ENCODE data around the gene TMEM87B.
A peak's percentile ranks its signal among the peaks of the same experiment; 100 is the strongest.
"Not testable (repeated sequence)": the region's sequence is repeated elsewhere in the genome, so short reads cannot be mapped to it uniquely, and the experiment has no call there.

The TMEM87B gene

DNA sequence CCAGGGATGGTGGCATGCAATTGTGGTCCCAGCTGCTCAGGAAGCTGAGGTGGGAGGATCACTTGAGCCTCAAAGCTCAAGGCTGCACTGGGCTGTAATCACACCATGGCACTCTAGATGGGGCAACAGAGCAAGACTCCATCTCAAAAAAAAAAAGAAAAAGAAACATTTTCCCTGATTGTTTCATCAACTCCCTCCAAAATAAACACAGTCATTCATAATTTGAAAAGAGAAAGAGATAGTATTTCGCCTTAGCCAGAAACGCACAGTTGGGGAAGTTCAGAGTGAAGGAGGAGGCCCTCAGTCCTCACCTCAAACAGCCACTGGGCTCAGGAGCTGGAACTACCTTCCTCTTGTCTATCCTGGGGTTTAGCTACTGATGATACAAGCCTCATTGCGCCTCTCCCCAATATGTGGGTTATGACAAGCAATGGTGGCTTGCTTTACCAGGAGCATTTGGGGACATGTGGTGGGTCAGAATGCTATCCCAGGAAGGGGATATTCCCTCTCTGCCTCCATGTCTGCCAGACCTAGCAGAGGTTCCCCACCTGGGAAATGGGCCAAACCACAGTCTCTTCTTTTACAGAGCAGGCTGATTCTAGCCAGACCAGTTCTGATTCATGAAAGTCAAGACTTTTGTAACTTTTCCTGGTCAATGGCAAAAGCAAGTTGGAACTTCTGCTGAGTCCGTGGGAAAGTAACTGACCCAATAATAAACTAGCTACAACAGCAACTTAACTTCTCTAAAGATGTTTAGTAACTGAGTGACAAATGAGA, 22.2 kb upstream of the TMEM87B start:
- no peak for DNase-seq (ENCODE audit: low read depth in 1 of 2, low spot score in 1 of 2)

GRCh38 chr2:112033600-112033999, 21.5 kb upstream of the TMEM87B start:
- no peak for DNase-seq (ENCODE audit: low read depth in 1 of 2, low spot score in 1 of 2)

DNA sequence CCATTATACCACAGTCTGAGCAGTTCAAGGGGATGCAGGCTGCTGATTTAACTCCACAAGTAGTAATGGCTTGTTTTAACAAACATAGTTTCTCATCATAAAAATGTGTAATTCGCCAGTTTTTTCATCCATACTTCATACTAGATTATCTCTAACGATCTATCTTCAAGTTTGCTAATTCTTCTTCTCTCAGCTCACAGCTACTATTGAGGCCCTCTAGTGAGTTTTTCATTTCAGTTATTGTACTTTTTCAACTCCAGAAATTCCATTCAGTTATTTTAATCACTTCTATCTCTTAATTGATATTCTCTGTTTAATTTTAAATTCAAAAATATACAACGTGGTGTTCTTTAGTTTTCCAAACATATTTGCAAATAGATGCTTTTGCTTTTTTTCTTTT, 20.1 kb upstream of the TMEM87B start:
- no peak for DNase-seq (ENCODE audit: low read depth in 1 of 2, low spot score in 1 of 2)

DNA sequence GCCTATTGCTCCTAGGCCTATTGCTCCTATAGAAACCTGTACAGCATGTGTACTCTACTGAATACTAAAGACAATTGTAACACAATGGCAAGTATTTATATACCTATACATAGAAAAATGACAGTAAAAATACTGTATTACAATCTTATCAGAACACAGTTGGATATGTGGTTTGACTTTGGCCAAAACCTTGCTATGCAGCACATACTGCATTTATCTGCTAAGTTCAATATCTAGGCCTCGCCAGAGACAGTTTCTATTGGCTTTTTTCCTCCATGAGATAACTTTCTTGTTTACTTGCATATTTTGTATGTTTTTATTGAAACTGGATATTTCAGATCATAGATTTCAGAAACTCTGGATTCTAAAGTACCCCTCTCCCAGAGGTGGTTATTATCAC, 19.3 kb upstream of the TMEM87B start:
- DNase-seq (ENCODE audit: low read depth in 1 of 2, low spot score in 1 of 2) = no peak

DNA sequence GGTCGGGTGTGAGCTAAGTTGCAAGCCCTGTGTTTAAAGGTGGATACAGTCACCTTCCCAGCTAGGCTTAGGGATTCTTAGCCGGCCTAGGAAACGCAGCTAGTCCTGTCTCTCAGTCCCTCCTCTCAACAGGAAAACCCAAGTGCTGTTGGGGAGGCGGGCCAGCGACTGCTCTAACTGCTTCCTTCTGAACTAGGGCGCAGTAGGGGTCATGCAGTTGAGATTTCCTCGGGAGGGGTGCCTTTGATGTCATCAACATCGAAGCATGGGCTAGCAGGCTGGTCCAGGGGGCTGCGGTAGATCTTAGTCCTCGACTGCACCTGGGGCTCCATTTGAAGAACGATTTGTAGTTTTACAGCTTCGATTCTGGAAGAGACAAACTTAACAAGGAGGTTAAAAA, 15.5 kb upstream of the TMEM87B start:
- DNase-seq (ENCODE audit: low read depth in 1 of 2, low spot score in 1 of 2) = not testable (repeated sequence)

DNA sequence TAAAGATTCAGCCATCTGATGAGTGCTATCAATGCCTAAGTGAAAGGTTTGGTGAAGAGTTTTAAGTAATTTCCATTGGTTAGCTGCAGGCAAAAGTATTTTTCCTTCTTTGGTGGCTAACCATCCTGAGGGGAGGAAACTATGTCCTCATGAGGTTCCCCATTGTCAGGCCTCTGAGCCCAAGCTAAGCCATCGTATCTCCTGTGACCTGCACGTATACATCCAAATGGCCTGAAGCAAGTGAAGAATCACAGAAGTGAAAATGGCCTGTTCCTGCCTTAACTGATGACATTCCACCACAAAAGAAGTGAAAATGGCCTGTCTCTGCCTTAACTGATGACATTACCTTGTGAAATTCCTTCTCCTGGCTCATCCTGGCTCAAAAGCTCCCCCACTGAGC, 15.0 kb upstream of the TMEM87B start:
- not testable (repeated sequence) for DNase-seq (ENCODE audit: low read depth in 1 of 2, low spot score in 1 of 2)

DNA sequence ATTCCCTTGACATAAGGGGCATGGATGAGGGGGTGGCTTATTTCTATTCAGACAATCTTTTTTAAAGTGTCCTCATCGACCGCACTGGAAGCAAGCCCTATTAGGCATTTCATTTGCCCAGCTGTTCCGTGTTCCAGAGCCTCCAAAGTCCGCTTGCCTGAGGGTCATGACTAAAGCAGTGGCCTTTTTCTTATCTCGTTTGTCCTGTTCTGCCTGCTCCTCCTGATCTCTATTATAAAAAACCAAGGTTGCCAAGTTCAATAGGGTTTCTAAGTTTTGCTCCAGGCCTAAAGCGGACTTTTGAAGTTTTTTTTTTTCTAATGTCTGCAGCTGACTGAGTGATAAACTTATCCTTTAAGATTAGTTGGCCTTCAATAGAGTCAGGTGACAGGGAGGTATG, 13.6 kb upstream of the TMEM87B start:
- not testable (repeated sequence) for DNase-seq (ENCODE audit: low read depth in 1 of 2, low spot score in 1 of 2)

- DNase-seq (ENCODE audit: low read depth in 1 of 2, low spot score in 1 of 2) = no peak
Observed at GRCh38 chr2:112045446-112046014, 9.5 kb upstream of the TMEM87B start.

DNA sequence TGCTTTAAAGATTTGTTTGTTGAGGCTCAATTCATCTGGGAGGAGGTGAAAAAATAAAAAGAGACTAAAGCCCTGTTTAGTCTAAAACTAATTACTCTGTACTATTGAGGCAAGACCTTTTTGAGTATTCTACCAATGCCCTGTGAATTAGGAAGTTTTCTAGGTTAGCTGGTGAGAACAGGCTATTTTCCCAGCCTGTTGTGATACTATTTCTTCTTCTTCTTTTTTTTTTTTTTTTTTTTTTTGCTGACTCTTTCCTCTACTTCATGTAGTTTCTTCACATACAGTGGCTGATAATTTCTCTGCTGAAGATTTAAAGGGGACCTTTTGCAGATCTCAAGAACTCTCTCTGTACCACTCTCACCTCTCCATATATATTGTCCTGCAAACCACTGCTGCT, 8.8 kb upstream of the TMEM87B start:
- DNase-seq (ENCODE audit: low read depth in 1 of 2, low spot score in 1 of 2) = no peak

- no peak for DNase-seq (ENCODE audit: low read depth in 1 of 2, low spot score in 1 of 2)
Observed at GRCh38 chr2:112047537-112048235, 7.4 kb upstream of the TMEM87B start.

DNA sequence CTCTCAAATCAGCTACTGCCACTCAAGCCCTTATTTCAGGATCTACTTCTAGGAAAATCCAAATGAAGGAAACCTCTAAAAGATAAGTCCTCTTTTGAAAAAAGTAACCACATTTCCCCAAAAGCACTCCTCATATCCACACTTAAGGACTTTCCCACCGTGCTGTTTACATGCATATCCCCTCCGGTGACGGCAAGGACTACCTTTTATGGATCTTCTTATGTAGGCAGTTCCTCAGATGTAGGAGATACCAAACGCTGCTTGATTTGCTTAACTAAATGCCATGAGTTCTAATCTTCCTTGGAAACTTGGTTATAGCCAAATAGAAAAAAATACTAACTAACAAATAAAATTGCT, 6.9 kb upstream of the TMEM87B start:
- no peak for DNase-seq (ENCODE audit: low read depth in 1 of 2, low spot score in 1 of 2)

- no peak for DNase-seq (ENCODE audit: low read depth in 1 of 2, low spot score in 1 of 2)
Observed at GRCh38 chr2:112048887-112049286, 6.2 kb upstream of the TMEM87B start.

DNA sequence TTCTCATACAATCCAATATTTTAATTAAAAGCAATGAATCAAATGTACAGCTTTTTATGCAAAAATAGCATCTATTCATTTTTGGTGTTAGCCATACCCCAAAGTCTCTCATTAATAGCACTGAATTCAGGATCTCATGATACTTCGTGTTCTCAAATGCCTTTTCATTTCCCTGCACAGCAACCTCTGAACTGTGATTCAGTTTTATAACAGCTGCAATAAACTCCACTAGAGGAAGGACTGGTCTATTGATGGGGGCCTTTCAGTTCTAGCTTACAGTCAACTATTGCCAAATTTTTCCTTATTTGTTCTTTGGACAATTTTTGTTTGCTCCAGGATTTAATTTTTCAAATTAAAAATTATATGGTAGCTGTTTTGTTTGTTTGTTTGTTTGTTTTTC, 4.8 kb upstream of the TMEM87B start:
- no peak for DNase-seq (ENCODE audit: low read depth in 1 of 2, low spot score in 1 of 2)

DNA sequence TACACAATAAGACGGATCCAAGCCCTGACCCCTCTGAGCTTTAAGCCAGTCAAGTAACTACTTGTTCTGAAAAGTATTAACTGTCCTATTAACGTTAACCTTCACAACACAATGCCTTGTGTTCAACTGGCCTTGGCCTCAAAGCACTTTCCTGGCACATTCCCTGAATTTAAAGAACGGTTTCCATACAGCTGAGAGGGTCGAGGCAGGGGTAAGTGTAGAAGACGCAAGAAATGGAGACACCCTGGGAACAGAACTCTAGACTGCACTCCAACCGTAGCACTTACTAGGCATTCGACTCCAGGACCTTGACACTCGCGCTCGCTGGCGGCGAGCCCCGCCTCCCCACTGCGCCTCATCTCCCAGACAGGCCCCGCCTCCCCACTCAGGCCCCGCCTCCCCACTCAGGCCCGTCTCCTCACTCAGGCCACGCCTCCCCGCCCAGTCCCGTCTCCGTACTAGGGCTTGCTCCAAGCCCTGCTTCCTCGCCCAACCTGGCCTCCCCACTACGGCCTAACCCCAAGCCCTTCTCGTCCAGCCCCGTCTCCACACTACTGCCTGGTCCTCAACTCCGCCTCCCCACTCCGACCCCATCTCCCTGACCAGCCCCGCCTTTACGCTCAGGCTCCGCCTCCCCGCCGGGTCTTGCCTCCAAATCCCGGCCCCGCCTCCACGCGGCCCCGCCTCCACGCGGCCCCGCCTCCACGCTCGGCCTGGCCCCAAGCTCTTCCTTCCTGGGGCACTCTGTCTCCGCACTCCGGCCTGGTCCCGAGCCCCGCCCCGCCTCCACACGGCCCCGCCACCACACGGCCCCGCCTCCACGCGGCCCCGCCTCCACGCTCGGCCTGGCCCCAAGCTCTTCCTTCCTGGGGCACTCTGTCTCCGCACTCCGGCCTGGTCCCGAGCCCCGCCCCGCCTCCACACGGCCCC, 887 bp upstream of the TMEM87B start:
- peak; percentile 92 to 97 for DNase-seq (ENCODE audit: low read depth in 1 of 2, low spot score in 1 of 2)

GRCh38 chr2:112055730-112056625, 909 bp downstream of the TMEM87B start:
- peak in 1 of 2 donors; percentile 3 for DNase-seq (ENCODE audit: low read depth in 1 of 2, low spot score in 1 of 2)

GRCh38 chr2:112056626-112056987, 1.5 kb downstream of the TMEM87B start:
- DNase-seq (ENCODE audit: low read depth in 1 of 2, low spot score in 1 of 2) = no peak

DNA sequence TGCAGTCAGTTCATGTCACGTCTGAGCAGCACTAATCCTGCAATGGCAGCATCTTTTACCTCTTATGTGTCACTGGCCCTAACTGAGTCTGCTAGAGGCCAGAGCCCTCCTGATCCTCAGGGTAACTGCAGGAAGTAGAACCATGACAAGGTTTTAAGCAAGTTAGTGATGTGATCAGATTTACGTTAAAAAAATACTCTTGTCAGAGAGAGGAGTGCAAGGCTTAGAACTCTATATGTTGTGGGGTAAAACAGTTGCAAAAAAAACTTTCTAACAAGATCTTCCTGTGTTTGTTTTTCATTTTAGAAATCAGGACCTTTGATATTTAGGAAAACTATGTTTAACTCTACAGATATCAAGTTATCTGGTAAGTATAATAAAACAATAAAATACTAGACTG, 4.6 kb downstream of the TMEM87B start:
- DNase-seq (ENCODE audit: low read depth in 1 of 2, low spot score in 1 of 2) = no peak

DNA sequence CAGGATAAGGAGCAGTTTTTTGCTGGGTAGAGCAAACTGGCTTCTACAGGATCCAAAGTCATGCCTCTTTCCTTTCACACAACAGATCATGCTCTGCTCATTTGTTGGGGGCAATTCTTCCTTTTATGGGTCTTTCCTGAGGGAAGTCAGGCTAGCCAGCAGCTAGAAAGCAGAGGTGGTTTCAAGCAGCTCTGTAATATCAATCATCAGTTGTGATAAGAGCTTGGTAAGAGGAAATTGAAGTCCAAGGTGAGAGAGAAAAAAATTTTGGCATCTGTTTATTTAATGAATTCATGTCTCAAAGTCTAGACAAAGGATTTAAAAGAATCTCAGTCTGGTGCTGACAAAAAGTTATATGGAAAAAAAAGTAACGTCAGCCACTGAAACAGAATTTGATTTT, 6.2 kb downstream of the TMEM87B start:
- DNase-seq (ENCODE audit: low read depth in 1 of 2, low spot score in 1 of 2) = no peak

DNA sequence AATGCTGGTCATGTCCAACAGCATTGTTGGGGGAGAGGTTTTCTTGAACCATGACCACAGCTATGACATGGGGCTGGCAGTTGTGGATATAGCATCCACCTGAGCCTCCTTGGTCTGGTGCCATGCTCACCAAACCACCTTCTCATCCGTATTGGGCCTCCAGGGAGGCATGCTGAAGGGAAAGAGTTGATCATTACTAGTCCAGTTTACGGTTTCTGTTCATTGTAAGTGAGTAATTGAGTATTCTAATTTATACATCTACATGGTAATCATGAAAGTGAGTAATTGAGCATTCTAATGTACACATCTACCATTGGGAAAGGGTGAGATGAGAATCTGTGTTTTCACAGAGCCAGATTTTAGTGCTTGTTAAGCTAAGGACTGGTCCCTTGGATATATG, 6.8 kb downstream of the TMEM87B start:
- no peak for DNase-seq (ENCODE audit: low read depth in 1 of 2, low spot score in 1 of 2)

DNA sequence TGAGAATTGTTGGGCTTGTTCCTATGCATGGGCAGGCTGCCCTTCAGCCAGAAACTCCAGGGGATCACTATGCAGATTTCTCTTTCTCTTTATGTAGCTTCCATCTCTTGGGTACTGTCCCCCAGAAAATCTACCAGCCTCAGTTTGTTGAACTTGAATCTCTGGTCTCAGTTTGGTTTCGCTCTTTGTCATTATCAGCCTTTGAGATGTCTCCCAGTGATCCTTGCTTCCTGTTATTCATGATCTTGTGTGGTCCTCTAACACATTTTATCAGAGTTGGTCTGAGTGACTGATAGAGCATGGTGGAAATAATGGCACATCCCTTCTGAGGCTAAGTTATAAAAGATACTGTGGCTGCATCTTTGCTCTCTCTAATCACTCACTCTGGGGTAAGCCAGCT, 7.8 kb downstream of the TMEM87B start:
- no peak for DNase-seq (ENCODE audit: low read depth in 1 of 2, low spot score in 1 of 2)

DNA sequence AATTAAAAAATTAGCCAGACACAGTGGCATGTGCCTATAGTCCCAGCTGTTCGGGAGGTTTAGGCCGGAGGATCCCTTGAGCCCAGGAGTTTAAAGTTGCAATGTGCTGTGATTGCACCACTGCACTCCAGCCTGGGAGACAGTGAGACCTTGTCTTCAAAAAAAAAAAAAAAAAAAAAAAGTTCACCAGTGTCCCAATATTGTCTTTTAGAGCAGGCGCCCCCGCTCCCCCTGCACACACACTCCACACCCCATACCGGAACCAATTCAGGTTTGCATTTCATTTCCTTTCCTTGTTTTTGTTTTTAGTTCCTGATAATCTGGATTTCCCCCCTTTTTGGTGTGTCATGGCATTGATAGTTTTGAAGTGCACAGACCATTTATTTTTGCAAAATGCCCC, 10.4 kb downstream of the TMEM87B start:
- no peak for DNase-seq (ENCODE audit: low read depth in 1 of 2, low spot score in 1 of 2)
